BLaER1 (cell line): ENCODE data around the gene IQGAP2.

Experiments
- H3K27ac ChIP-seq: shearing (Covaris generic); formaldehyde crosslinking; 2 replicates; pipeline ENCODE4 v1.8.1; 2022
- H3K27me3 ChIP-seq: shearing (Covaris generic); formaldehyde crosslinking; 2 replicates; pipeline ENCODE4 v1.8.1; 2022
- H3K36me3 ChIP-seq: shearing (Covaris generic); formaldehyde crosslinking; 2 replicates; pipeline ENCODE4 v1.8.1; 2022
- H3K4me1 ChIP-seq: shearing (Covaris generic); formaldehyde crosslinking; 2 replicates; pipeline ENCODE4 v1.8.1; 2022
- H3K4me2 ChIP-seq: shearing (Covaris generic); formaldehyde crosslinking; 2 replicates; pipeline ENCODE4 v1.8.1; 2022
- H3K4me3 ChIP-seq: shearing (Covaris generic); formaldehyde crosslinking; 2 replicates; pipeline ENCODE4 v1.8.1; 2022
- H3K9ac ChIP-seq: shearing (Covaris generic); formaldehyde crosslinking; 2 replicates; pipeline ENCODE4 v1.8.1; 2022
- H3K9me3 ChIP-seq: shearing (Covaris generic); formaldehyde crosslinking; 2 replicates; pipeline ENCODE4 v1.8.1; 2022
- H4K20me1 ChIP-seq: shearing (Covaris generic); formaldehyde crosslinking; 2 replicates; pipeline ENCODE4 v1.8.1; 2022
- Cebpa-rat ChIP-seq: shearing (Covaris generic); IDR thresholded peaks from 2 replicates; pipeline ENCODE4 v1.8.1; 2022

Gene IQGAP2

GRCh38 chr5:76471987-76472334 lies 68.9 kb downstream of the IQGAP2 start:
- 0 out of 2 replicates have a peak, but pooled peaks cover under 1% of the 10 kb centered on the region for H3K9me3 ChIP-seq
- no peak overlapping the region for H3K27ac ChIP-seq
- H3K27me3 ChIP-seq = no peaks in the 10 kb centered on the region
- H4K20me1 ChIP-seq = no peaks in the 10 kb centered on the region
- H3K4me3 ChIP-seq = no peak overlapping the region
- TF ChIP-seq Cebpa-rat = no peak
- H3K4me1 ChIP-seq = peaks cover 30% of the 10 kb centered on the region
- H3K4me2 ChIP-seq = no peak overlapping the region
- H3K9ac ChIP-seq = no peak overlapping the region
- peaks cover 42% of the 10 kb centered on the region for H3K36me3 ChIP-seq

GRCh38 chr5:76472335-76473008 lies 69.4 kb downstream of the IQGAP2 start:
- H3K9me3 ChIP-seq = no peaks in the 10 kb centered on the region
- H3K27me3 ChIP-seq = no peaks in the 10 kb centered on the region
- H4K20me1 ChIP-seq = no peaks in the 10 kb centered on the region
- no peak for TF ChIP-seq Cebpa-rat
- peaks cover 42% of the 10 kb centered on the region for H3K36me3 ChIP-seq
- peaks cover 30% of the 10 kb centered on the region for H3K4me1 ChIP-seq
- H3K4me3 ChIP-seq = no peak overlapping the region
- no peak overlapping the region for H3K9ac ChIP-seq
- peak overlapping the region; percentile 54; the same call in 1 of the 2 replicates for H3K4me2 ChIP-seq
- H3K27ac ChIP-seq = no peak overlapping the region

- peaks cover 30% of the 10 kb centered on the region for H3K4me1 ChIP-seq
- no peak overlapping the region for H3K9ac ChIP-seq
- peak overlapping the region; percentile 54 for H3K4me2 ChIP-seq
- no peak for TF ChIP-seq Cebpa-rat
- no peak overlapping the region for H3K4me3 ChIP-seq
- H3K9me3 ChIP-seq = no peaks in the 10 kb centered on the region
- peaks cover 42% of the 10 kb centered on the region for H3K36me3 ChIP-seq
- H3K27me3 ChIP-seq = no peaks in the 10 kb centered on the region
- no peak overlapping the region for H3K27ac ChIP-seq
- H4K20me1 ChIP-seq = no peaks in the 10 kb centered on the region
Measured at GRCh38 chr5:76473009-76473336, 69.9 kb downstream of the IQGAP2 start.

- Histone ChIP-seq H4K20me1 (0 out of 2 replicates have a peak, but pooled peaks cover 3% of the 10 kb centered on the region), H3K9ac (no peak overlapping the region), H3K4me3 (no peak overlapping the region), H3K27ac (peak overlapping the region; percentile 29; the same call in 1 of the 2 replicates), H3K4me1 (peaks cover 30% of the 10 kb centered on the region), H3K36me3 (peaks cover 39% of the 10 kb centered on the region), H3K4me2 (peak overlapping the region; percentile 54), H3K27me3 (no peaks in the 10 kb centered on the region), H3K9me3 (no peaks in the 10 kb centered on the region)
- TF ChIP-seq Cebpa-rat = no peak
Measured at GRCh38 chr5:76473661-76474060, 70.6 kb downstream of the IQGAP2 start.

GRCh38 chr5:76474377-76474776 lies 71.3 kb downstream of the IQGAP2 start:
- H4K20me1 ChIP-seq = peaks cover 10% of the 10 kb centered on the region; the same call in 1 of the 2 replicates
- TF ChIP-seq Cebpa-rat = no peak
- peak overlapping the region; percentile 54; the same call in 1 of the 2 replicates for H3K4me2 ChIP-seq

GRCh38 chr5:76475385-76475784 lies 72.3 kb downstream of the IQGAP2 start:
- Histone ChIP-seq H4K20me1 (peaks cover 19% of the 10 kb centered on the region), H3K36me3 (peaks cover 29% of the 10 kb centered on the region), H3K27ac (no peak overlapping the region), H3K4me2 (no peak overlapping the region), H3K9ac (no peak overlapping the region), H3K4me3 (no peak overlapping the region), H3K9me3 (no peaks in the 10 kb centered on the region), H3K27me3 (no peaks in the 10 kb centered on the region), H3K4me1 (peaks cover 42% of the 10 kb centered on the region)
- TF ChIP-seq Cebpa-rat = no peak

More at GRCh38 chr5:76474377-76474776, 71.3 kb downstream of the IQGAP2 start:
- H3K9ac ChIP-seq = no peak overlapping the region
- H3K4me1 ChIP-seq = peaks cover 35% of the 10 kb centered on the region
- H3K4me3 ChIP-seq = no peak overlapping the region
- no peaks in the 10 kb centered on the region for H3K9me3 ChIP-seq
- H3K27ac ChIP-seq = no peak overlapping the region
- H3K36me3 ChIP-seq = peaks cover 37% of the 10 kb centered on the region
- H3K27me3 ChIP-seq = no peaks in the 10 kb centered on the region

GRCh38 chr5:76475936-76476335 lies 72.9 kb downstream of the IQGAP2 start:
- Histone ChIP-seq H3K36me3 (peaks cover 29% of the 10 kb centered on the region), H3K27me3 (no peaks in the 10 kb centered on the region), H3K4me3 (no peak overlapping the region), H3K4me2 (no peak overlapping the region), H3K4me1 (peaks cover 42% of the 10 kb centered on the region), H3K9me3 (no peaks in the 10 kb centered on the region), H3K27ac (no peak overlapping the region), H3K9ac (no peak overlapping the region), H4K20me1 (peaks cover 23% of the 10 kb centered on the region)
- no peak for TF ChIP-seq Cebpa-rat

GRCh38 chr5:76476474-76477038 lies 73.5 kb downstream of the IQGAP2 start:
- Histone ChIP-seq H4K20me1 (peaks cover 29% of the 10 kb centered on the region), H3K27ac (no peak overlapping the region), H3K9ac (no peak overlapping the region), H3K4me2 (no peak overlapping the region), H3K4me1 (peaks cover 42% of the 10 kb centered on the region), H3K36me3 (peaks cover 32% of the 10 kb centered on the region), H3K9me3 (no peaks in the 10 kb centered on the region), H3K4me3 (no peak overlapping the region), H3K27me3 (no peaks in the 10 kb centered on the region)
- no peak for TF ChIP-seq Cebpa-rat

- Histone ChIP-seq H3K4me3 (no peak overlapping the region), H3K9me3 (no peaks in the 10 kb centered on the region), H3K36me3 (peaks cover 31% of the 10 kb centered on the region), H3K4me1 (peaks cover 40% of the 10 kb centered on the region), H3K27me3 (no peaks in the 10 kb centered on the region), H4K20me1 (peaks cover 33% of the 10 kb centered on the region), H3K4me2 (no peak overlapping the region), H3K27ac (no peak overlapping the region), H3K9ac (no peak overlapping the region)
- no peak for TF ChIP-seq Cebpa-rat
Measured at GRCh38 chr5:76477061-76477460, 74.0 kb downstream of the IQGAP2 start.

GRCh38 chr5:76477571-76477970 lies 74.5 kb downstream of the IQGAP2 start:
- peaks cover 27% of the 10 kb centered on the region for H3K36me3 ChIP-seq
- H3K4me2 ChIP-seq = no peak overlapping the region
- H3K9me3 ChIP-seq = no peaks in the 10 kb centered on the region
- TF ChIP-seq Cebpa-rat = no peak
- H4K20me1 ChIP-seq = peaks cover 38% of the 10 kb centered on the region
- no peak overlapping the region for H3K9ac ChIP-seq
- H3K4me3 ChIP-seq = no peak overlapping the region
- H3K27ac ChIP-seq = no peak overlapping the region
- H3K4me1 ChIP-seq = peaks cover 35% of the 10 kb centered on the region
- H3K27me3 ChIP-seq = no peaks in the 10 kb centered on the region
